ENCODE data around the gene ZFHX3.

The ZFHX3 gene

DNA sequence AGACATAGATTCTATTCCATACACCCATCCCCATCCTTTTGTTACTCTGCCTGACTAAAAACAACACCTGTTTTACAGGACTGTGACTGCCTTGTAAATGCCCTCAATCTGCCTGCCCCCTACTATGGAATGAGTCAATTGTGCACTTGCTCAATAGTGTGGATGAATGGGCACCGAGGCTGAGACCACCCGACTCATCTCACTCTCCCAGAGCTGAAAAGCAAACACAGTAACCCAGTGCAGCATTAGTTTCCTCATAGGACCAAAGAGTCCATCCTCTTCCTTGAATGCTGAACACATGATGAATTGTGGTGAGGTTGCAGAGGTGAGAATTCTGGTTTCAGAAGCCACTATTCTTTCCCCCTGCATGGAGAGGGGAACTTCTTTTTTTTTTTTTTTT lies 233.7 kb downstream of the ZFHX3 start:
- no peak for DNase-seq

GRCh38 chr16:72812672-72813071 lies 235.3 kb downstream of the ZFHX3 start:
- no peak for DNase-seq

GRCh38 chr16:72811876-72812275 lies 236.1 kb downstream of the ZFHX3 start:
- DNase-seq: no peak

DNA sequence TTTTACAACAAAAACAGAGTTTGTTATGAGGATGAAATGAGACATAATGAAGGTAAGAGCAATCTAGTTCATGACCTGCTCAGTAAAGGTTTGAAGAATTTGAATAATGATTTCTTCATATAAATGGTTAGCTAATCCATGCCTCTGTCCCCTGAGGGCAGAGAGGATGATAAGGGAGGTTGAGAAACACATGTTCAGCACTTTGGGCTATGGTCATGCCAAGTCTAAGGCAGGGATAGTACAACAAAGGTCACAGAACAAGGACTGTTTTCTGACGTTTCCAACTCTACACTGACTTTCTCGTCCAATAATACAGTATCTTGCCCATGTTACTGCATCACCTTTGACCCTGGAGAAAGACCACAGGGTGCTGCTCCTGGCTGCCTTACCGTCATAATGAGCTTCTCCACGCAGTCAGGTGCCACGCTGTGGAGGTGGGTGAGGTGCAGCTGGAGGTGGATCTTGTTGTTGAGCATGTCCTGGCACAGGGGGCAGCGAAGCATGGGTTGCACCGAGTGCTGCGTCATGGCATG lies 236.7 kb downstream of the ZFHX3 start:
- DNase-seq: no peak

DNA sequence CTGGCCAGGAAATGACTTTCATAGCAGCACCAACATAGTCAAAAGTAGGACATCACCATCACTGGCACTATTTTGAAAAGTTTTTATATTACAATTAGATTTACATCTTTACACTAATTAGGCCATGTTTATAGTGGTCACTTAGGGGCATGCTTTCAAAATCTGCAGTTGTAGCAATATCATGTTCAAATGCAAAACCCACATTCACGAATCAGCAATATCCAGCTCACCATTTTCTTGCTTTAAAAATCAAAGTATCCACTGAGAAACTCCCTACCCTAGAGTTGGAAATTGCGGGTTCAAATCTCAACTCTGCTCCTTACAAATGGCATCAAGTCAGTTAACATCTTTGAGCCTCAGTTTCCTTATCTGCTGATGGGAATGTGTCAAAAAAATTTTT lies 237.4 kb downstream of the ZFHX3 start:
- no peak for DNase-seq

GRCh38 chr16:72809446-72809845 lies 238.5 kb downstream of the ZFHX3 start:
- no peak for DNase-seq

GRCh38 chr16:72808754-72809153 lies 239.2 kb downstream of the ZFHX3 start:
- DNase-seq: no peak

DNA sequence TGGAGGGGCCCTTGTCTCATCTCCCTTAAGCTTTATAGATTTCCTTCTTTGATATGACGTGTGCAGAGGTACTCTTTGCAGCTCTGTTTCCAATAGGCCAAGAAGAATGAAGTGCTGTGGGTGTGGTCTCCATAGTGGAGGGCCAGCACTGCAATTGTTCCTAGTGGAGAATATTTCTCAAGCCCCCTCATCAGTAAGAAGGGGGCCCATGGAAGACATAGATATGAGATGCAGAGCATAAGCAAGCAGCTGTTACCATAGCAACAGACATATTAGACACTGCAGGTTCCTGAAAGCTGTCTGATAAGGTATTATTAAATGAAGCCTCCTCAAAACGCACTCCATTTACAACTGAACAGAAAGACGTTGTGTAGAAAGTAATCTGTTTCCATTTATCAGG lies 240.7 kb downstream of the ZFHX3 start:
- no peak for DNase-seq

DNA sequence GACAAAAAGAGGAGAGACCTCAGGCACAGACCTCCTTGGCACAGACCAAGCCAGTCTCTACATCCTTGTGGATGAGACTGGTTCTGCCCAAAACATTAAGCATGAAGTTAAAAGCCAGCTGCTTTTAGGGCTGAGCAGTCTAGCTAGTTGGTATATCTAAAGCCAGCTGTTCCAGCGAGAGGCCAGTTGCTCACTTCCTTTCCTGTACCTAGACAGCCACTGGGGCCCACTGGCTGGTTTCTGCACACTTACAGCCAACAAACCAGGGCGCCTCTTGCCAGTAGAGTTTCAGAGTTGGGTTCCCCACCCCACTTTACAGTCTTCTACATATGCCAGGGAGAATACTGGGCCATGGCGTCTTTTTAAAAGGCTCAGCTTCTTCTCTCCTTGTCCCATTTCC lies 242.4 kb downstream of the ZFHX3 start:
- no peak for DNase-seq

DNA sequence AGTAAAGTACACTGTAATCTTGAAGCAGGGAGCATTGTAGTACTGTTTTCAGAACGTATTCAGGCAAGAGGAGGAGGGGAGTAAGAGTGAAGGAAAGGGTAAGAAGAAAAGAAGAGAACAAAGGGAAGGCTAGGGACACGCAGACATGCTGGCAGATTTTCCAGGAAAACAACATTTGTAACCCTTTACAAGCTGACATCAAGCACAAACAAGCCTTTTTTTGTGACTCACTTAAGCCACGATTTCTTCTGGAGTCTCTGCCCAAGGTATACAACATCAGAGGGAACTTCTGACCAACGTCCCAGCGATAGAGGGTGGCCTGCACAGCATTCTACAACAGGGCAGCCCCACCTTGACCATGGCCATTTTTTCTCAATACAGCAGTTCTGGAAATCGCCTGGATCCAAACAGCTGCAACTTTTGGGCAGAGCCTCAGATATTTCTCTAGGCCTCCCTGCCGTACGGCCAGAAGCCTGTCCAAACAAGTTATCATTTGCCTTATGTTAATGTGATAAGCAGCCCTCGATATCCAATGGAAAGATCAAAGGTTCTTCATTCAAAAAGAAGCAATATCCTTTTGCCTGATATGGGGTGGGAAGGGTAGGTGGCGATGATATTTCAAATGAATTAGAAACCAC lies 247.3 kb downstream of the ZFHX3 start:
- no peak for DNase-seq

- DNase-seq: no peak
These were observed 249.7 kb downstream of the ZFHX3 start for GRCh38 chr16:72798264-72798663.

DNA sequence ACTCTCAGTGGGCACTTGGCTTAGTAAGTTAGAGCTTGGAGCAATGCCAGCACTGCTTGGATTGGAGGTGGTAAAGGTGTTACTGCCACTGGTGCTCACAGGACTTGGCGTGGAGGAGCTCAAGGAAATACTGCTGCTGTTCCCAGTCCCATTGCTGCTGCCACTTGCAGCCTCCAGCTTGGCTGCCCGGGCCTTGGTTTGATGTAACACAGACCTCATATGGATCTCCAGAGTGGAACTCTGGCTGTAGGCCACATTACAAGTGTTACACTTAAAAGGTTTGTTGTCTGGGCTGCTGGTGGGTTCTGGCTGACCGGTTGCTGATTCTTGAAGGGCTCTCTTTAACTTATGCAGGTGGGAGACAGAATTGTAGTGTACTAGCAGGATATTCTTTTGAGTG lies 250.3 kb downstream of the ZFHX3 start:
- no peak for DNase-seq

DNA sequence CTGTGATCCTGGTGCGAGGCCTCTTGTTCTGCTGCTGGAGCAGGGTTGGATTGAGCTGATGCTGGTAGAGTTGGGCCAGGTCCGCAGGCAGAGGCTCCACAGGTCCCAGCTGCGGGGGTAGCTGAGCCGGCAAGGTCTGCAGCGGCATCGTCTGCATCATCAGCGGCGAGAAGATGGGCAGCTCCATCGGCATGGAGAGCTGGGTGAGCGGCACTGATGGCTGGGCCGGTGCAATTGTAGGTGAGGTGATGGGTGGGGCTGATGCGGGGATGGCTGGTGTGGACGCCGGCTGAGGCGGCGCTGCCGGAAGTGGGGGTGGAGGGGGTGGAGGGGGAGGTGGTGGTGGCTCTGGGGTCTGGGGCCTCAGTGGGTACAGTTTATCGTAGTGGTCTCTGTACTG lies 251.7 kb downstream of the ZFHX3 start:
- DNase-seq: no peak

DNA sequence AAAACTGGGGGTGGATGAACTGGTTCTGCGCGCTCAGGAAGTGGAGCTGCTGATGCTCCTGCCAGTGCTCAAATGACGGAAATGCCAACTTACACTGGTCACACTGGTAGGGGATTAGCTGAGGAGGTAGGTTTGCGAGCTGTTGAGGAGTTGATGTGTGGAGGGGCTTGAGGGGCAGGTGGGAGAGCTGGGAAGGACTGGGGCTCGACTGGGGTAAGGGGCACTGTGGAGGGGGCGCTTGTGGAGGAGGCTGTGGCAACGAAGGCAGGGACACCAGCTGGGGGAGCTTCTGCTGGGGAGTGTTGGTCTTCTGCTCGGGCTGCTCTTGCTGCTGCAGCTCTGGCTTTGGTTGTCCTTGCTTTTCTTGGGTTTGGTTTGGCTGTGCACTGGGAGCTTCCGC lies 252.9 kb downstream of the ZFHX3 start:
- no peak for DNase-seq

DNA sequence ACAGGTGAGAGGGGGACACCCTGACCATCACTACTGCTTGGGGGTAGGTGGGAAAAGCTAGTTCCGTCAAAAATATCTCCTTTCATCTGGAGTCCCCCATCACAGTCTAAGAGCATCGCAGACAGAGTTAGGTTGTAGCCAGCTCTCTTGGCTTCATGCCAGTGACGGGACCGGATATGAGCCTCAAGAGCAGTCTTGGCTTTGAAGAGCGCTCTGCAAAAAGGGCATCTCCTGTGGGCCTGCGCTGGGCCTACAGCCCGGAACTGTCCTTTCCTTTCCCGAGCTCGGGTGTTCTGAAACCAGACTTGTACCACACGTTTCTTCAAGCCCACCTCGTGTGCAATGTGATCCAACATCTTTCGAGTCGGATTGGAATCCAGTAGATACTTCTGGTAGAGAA lies 253.6 kb downstream of the ZFHX3 start:
- DNase-seq: no peak

- DNase-seq: no peak
These were observed 254.2 kb downstream of the ZFHX3 start for GRCh38 chr16:72793716-72794115.

- no peak for DNase-seq
These were observed 254.9 kb downstream of the ZFHX3 start for GRCh38 chr16:72793017-72793416.

GRCh38 chr16:72791786-72792185 lies 256.1 kb downstream of the ZFHX3 start:
- DNase-seq: no peak

GRCh38 chr16:72789921-72790320 lies 258.0 kb downstream of the ZFHX3 start:
- no peak for DNase-seq

DNA sequence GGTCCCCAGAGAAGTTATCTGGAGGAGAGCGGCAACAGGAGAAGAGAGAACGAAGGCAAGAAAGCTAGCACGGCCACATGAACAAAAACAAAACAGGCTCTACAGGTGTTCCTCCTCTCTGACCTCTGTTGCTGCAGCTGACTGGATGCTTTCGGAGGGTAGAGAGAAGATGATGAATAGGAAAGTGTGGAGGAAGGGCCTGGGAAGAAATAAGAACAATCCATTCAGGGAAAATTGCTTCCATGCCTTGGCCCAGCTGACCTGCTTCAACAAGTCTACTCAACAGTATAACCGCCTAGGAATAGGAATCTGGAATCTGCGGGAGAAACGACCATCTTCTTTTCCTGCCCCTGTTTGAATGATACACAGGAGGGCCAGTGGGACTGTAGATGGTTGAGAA lies 258.5 kb downstream of the ZFHX3 start:
- DNase-seq: no peak

DNA sequence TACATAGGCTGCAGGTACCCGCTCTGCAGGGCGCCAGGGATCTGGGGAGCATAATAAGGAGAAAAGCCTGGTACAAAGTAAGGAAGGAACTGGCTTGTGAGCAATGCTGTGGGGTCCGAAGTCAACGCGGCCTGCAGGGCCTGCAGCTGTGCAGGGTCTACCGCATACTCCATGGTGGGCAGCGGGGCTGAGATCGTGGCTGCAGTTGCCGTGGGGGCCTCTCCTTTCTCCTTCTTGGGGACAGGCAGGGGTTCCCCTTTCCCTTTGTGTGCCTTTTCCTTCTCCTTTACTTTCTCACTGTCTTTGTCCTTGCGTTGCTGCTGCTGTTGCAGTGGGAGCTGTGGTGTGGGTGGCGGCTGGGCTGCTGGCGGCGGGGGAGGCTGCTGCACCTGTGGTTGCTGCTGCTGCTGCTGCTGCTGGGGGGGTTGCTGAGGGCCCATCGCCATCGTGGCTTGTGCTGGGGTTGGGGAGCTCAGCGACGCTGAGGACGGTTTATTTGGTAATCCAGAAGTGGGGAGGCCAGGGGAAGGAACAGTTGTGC lies 259.6 kb downstream of the ZFHX3 start:
- no peak for DNase-seq

DNA sequence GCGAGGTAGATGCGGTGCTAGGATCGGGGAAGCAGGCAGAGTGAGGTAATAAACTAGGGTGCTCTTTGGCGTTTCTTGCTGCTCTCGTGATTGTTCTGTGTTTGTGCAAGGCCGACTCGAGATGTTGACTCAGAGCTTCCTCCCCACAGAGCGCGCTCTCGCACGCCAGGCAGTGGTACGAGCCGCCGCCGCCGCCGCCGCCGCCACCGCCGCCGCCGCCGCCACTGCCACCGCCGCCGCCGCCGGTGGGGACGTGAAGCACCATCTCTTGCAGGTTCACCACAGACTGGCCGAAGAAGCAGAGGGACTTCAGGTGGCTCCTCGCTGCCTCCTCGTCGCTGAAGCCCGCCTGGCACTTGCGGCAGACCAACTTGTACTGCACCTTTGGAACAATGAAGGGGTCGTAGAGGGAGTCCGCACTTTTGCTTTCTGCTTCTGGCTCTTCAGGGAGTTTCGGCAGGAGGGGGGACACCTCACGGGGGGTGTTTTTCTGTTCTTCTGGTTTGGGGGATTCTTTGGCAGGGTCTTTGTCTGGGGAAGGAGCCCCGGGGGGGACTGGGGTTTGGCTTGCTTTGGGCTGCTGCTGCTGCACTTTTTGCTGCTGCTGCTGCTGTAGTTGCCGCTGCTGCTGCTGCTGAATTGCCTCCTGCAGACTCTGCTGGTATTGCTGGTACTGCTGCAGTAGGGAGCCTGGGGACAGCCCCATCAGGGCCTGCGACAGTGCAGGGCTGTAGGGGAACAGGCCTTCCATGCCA lies 260.2 kb downstream of the ZFHX3 start:
- DNase-seq: no peak

GRCh38 chr16:72787130-72787513 lies 260.8 kb downstream of the ZFHX3 start:
- DNase-seq: no peak

DNA sequence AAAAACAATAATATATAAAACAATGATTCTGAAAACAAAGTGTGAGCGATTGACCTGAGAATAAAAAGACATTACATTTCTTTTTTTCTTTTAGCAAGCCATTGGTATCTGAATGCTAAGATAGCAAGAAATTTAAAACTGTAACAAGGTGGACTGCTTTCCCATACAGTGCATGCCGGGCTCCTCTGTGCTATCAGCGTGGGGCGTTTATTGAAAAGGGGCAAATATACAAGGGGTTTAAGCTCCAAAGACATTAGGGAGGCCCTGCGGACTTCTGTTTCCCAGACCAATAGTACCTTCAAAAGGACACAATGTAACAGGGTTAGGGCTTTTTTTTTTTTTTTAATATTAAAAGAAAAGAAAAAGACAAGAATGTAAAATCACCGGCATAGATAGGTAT lies 261.3 kb downstream of the ZFHX3 start:
- DNase-seq: no peak

All from NCI-H526 treated with DMSO at 0.1 percent for 48 hours (cell line).